K562 (cell line): Measurements from ENCODE around the gene TMEM209. TPM values are rescaled to one million over a fixed set of nuclear protein-coding genes. Genes with fewer than 3 reads are reported as not detected.

Experiments used
- CBFB ChIP-seq: sonication (generic); formaldehyde crosslinking; IDR thresholded peaks from 2 replicates; pipeline ENCODE4 v1.4.0; 2020; ENCODE audit warnings: mild to moderate bottlenecking, missing genetic modification reagents
- CBX5 ChIP-seq: IDR thresholded peaks from 2 replicates; pipeline ENCODE4 v1.6.1; 2014; ENCODE audit warnings: low read depth, borderline replicate concordance
- CREB3L1 ChIP-seq: fragments of 450-650 bp; IDR thresholded peaks from 2 replicates; pipeline ENCODE4 v1.6.1; 2014; ENCODE audit warnings: low read depth, mild to moderate bottlenecking, moderate library complexity, borderline replicate concordance
- HOMEZ ChIP-seq: fragments of 250-450 bp; sonication (Bioruptor Pico); IDR thresholded peaks from 2 replicates; pipeline ENCODE4 v1.4.0; 2020; ENCODE audit warnings: mild to moderate bottlenecking, moderate library complexity
- MEIS2 ChIP-seq: fragments of 450-650 bp; IDR thresholded peaks from 2 replicates; pipeline ENCODE4 v1.6.1; 2014; ENCODE audit warnings: mild to moderate bottlenecking; ENCODE audit not compliant: partially characterized antibody
- NKRF ChIP-seq: fragments of 450-650 bp; IDR thresholded peaks from 2 replicates; pipeline ENCODE4 v1.6.1; 2016; ENCODE audit warnings: borderline replicate concordance
- RBM39 ChIP-seq: fragments of 200-400 bp; formaldehyde crosslinking; optimal IDR thresholded peaks from 2 replicates; pipeline ENCODE3; 2018; ENCODE audit warnings: low read depth, low read length
- SMAD3 ChIP-seq: fragments of 450-650 bp; formaldehyde crosslinking; conservative IDR thresholded peaks from 2 replicates; pipeline ENCODE4 v1.4.0; 2020; ENCODE audit warnings: mild to moderate bottlenecking
- ZKSCAN1 ChIP-seq: fragments of 150-350 bp; IDR thresholded peaks from 2 replicates; pipeline ENCODE4 v1.6.1; 2016; ENCODE audit warnings: low read depth, low read length
- ZNF507 ChIP-seq: conservative IDR thresholded peaks from 2 replicates; pipeline ENCODE4 v1.6.1; 2017; ENCODE audit warnings: missing genetic modification characterization, missing compliant biosample characterization
- polyA plus RNA-seq, 8 experiments: library from polyadenylated mRNA; depleted of rRNA in 4 of 8; stranded (reverse) in 5 of 8; unstranded in 3 of 8; fragments of >200 nt; fragmentation: Nextera tagmentation in 2 of 8; fragmentation: Illumina TruSeq in 1 of 8; extraction: Ambion mirVana in 2 of 8; extraction: Trizol in 1 of 8; gene quantifications; 2 replicates each; pipeline versions ENCODE4 v1.2.1 to v1.2.3, GENCODE V29; 2011 to 2014; ENCODE audit warnings: inconsistent platforms in 1 of 8, missing spikeins in 1 of 8
- total RNA-seq, 7 experiments: library from RNA; depleted of rRNA in 6 of 7; stranded (reverse); fragments of >200 nt in 6 of 7; fragmentation: Illumina TruSeq in 2 of 7; extraction: Trizol in 2 of 7; gene quantifications; 2 replicates each; pipeline versions ENCODE4 v1.2.1 to v1.2.3, GENCODE V29; 2011 to 2021; ENCODE audit warnings: low replicate concordance in 1 of 7
- TF ChIP-seq, protein P1 (sequence below): fragments of 150-350 bp; conservative IDR thresholded peaks from 2 replicates; pipeline ENCODE4 v1.6.1; 2014; ENCODE audit warnings: low read length

TMEM209 gene
- total and polyA plus RNA-seq, 9 of the 15 experiments (the other 6 are each of a cell fraction or from before 2014, with no cell fraction given) = 36.8 to 116 (median 76.6) TPM

- TF ChIP-seq MEIS2 = no peak
- no peak for TF ChIP-seq RBM39
- no peak for TF ChIP-seq CBFB
- TF ChIP-seq CREB3L1 = no peak
- no peak for TF ChIP-seq ZNF507 (tag)
- no peak for TF ChIP-seq NKRF
- TF ChIP-seq ZKSCAN1 = no peak
- TF ChIP-seq, protein P1, sequence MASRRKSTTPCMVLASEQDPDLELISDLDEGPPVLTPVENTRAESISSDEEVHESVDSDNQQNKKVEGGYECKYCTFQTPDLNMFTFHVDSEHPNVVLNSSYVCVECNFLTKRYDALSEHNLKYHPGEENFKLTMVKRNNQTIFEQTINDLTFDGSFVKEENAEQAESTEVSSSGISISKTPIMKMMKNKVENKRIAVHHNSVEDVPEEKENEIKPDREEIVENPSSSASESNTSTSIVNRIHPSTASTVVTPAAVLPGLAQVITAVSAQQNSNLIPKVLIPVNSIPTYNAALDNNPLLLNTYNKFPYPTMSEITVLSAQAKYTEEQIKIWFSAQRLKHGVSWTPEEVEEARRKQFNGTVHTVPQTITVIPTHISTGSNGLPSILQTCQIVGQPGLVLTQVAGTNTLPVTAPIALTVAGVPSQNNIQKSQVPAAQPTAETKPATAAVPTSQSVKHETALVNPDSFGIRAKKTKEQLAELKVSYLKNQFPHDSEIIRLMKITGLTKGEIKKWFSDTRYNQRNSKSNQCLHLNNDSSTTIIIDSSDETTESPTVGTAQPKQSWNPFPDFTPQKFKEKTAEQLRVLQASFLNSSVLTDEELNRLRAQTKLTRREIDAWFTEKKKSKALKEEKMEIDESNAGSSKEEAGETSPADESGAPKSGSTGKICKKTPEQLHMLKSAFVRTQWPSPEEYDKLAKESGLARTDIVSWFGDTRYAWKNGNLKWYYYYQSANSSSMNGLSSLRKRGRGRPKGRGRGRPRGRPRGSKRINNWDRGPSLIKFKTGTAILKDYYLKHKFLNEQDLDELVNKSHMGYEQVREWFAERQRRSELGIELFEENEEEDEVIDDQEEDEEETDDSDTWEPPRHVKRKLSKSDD = no peak
- TF ChIP-seq HOMEZ = no peak
- TF ChIP-seq SMAD3 = no peak
- no peak for TF ChIP-seq CBX5
Measured at GRCh38 chr7:130191791-130192190, 13.4 kb downstream of the TMEM209 start (continued).
